GM10847 (cell line): Measurements from ENCODE around the gene MOXD1.

Experiments
- POLR2A ChIP-seq: IDR thresholded peaks from 2 replicates; pipeline ENCODE4 v1.6.1; 2011; ENCODE audit not compliant: insufficient read length; ENCODE audit errors: extremely low read depth

MOXD1 gene

GRCh38 chr6:132369526-132369925, 31.7 kb downstream of the MOXD1 start:
- TF ChIP-seq POLR2A, result no peak

- no peak for TF ChIP-seq POLR2A
Observed at GRCh38 chr6:132368916-132369481, 32.3 kb downstream of the MOXD1 start.

GRCh38 chr6:132365281-132365907, 35.9 kb downstream of the MOXD1 start:
- TF ChIP-seq POLR2A, result no peak

GRCh38 chr6:132364306-132365074, 36.8 kb downstream of the MOXD1 start:
- TF ChIP-seq POLR2A, result no peak

GRCh38 chr6:132362442-132363185, 38.7 kb downstream of the MOXD1 start:
- TF ChIP-seq POLR2A, result no peak

- no peak for TF ChIP-seq POLR2A
Observed at GRCh38 chr6:132361101-132361500, 40.2 kb downstream of the MOXD1 start.

GRCh38 chr6:132359886-132360285, 41.4 kb downstream of the MOXD1 start:
- no peak for TF ChIP-seq POLR2A

GRCh38 chr6:132357120-132357519, 44.2 kb downstream of the MOXD1 start:
- TF ChIP-seq POLR2A, result no peak

- no peak for TF ChIP-seq POLR2A
Observed at GRCh38 chr6:132354517-132355167, 46.6 kb downstream of the MOXD1 start.

- TF ChIP-seq POLR2A, result no peak
Observed at GRCh38 chr6:132348231-132348630, 53.0 kb downstream of the MOXD1 start.

- TF ChIP-seq POLR2A, result no peak
Observed at GRCh38 chr6:132344811-132345210, 56.5 kb downstream of the MOXD1 start.

- no peak for TF ChIP-seq POLR2A
Observed at GRCh38 chr6:132341646-132342045, 59.6 kb downstream of the MOXD1 start.

- no peak for TF ChIP-seq POLR2A
Observed at GRCh38 chr6:132334521-132334885, 66.8 kb downstream of the MOXD1 start.

GRCh38 chr6:132333639-132334520, 67.4 kb downstream of the MOXD1 start:
- TF ChIP-seq POLR2A, result no peak
